ENCODE data around the gene RELN.

- TF ChIP-seq POLR2A (IDR thresholded peaks at IDR 0.05) = no peak
- TF ChIP-seq, protein P1, sequence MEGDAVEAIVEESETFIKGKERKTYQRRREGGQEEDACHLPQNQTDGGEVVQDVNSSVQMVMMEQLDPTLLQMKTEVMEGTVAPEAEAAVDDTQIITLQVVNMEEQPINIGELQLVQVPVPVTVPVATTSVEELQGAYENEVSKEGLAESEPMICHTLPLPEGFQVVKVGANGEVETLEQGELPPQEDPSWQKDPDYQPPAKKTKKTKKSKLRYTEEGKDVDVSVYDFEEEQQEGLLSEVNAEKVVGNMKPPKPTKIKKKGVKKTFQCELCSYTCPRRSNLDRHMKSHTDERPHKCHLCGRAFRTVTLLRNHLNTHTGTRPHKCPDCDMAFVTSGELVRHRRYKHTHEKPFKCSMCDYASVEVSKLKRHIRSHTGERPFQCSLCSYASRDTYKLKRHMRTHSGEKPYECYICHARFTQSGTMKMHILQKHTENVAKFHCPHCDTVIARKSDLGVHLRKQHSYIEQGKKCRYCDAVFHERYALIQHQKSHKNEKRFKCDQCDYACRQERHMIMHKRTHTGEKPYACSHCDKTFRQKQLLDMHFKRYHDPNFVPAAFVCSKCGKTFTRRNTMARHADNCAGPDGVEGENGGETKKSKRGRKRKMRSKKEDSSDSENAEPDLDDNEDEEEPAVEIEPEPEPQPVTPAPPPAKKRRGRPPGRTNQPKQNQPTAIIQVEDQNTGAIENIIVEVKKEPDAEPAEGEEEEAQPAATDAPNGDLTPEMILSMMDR (IDR thresholded peaks at IDR 0.05) = no peak
Measured at GRCh38 chr7:103866919-103867318, 122.5 kb downstream of the RELN start.
